Endothelial cell of hepatic sinusoid (primary cell): ENCODE measurements around the gene OR2A12.

Experiments
- in situ Hi-C: cut with HindIII; loops from 2 replicates; pipeline ENCODE4 v1.10.0; 2017; ENCODE audit warnings: low sequenced_read_pairs

Gene OR2A12

DNA sequence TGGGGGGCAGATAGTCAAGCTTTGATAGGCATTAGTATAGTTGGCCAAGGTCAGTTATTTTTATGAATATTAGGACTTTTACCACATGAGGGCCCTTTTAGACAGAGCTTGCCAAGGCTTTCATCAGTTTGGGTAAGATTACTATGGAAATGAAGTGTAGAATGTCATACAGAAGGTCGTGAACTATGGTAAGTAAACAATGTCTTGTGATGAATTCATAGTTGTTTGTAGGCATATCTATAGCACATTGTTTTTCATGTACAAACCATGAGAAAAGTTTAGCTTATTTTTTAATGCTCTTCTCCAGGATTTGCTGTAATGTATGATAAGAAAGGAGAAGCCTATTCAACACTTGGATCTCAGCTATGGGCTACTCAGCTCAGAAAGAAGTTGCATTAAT is 27.6 kb downstream of the OR2A12 start:
- in situ Hi-C loops = no loop called here

DNA sequence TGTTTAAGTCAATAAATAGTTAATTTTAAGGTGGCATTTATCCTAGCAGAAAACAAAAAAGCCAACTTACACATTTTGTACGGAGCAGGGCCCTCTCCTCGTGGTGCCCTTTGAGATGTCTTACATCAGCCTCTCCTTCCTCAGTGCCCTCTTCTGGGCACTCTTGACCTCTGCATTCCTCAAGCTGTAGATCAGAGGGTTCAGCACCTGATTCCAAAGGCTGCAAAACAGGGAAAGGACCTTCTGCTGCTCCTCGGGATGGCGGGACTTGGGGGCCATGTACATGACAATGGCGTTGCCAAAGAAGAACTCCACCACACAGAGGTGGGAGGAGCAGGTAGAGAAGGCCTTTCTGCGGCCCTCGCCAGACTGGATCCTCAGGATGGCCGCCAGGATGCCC is 32.3 kb downstream of the OR2A12 start:
- in situ Hi-C loops = no loop called here

DNA sequence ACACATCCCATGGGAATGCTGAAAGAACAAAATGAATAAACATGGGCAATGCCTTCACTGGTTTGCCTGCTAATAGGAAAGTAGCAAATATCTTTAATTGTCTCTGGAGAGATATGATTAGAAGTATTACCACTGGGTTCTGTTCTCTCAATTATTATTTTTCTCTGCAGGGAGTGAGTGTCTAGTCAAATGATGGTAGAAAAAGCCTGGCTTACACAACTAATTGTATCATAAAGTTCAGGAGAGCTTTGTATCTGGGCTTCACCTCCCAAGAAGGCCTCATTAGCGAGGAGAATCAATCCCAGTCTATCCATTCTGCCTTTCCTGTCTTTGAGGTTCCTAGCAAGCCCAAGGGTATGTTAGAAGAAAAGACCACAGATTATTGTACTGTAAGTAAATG is 36.8 kb downstream of the OR2A12 start, which contains the start of gene OR2A14:
TSS of gene OR2A14 (plus strand) at position 301 of the 400 bp plus-strand sequence. CDS start 5,937 bp downstream, outside the sequence.
- in situ Hi-C loops = no loop called here

DNA sequence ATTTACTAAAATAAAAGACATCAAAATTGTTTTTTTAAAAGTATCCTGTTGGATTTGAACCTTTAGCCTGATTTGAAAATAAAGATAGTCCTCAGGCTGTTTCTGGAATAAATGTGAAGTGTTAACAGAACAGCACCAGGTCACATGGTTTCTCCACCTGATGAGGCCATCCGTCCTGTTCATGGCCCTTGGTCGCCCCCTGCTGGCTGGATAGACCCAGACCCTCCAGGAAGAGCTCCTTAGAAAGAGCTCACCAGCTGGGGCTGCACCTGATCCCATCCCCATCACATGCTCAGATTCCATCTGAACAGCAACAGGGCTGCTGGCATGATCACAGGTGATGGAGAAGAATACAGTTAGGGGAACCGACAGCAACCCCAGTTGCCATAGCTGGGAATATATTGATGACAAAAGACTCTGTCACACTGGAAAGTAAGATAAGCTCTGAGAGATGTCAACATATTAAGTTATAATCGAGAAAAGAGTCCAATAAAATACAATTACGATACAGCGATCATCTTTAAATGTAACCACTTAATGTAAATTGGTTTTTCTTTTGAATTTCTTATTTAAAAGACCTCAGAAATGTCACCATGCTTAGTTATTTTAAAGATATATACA is 41.7 kb downstream of the OR2A12 start:
- in situ Hi-C loops = loop anchor here (5.0 kb wide), 1 partner anchor 81 kb away; the partner anchor contains the start of gene OR2A5

DNA sequence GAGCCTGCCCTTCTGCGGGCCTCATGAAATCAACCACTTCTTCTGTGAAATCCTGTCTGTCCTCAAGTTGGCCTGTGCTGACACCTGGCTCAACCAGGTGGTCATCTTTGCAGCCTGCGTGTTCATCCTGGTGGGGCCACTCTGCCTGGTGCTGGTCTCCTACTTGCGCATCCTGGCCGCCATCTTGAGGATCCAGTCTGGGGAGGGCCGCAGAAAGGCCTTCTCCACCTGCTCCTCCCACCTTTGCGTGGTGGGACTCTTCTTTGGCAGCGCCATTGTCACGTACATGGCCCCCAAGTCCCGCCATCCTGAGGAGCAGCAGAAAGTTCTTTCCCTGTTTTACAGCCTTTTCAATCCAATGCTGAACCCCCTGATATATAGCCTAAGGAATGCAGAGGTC is 43.5 kb downstream of the OR2A12 start:
- in situ Hi-C loops = loop anchor here (5.0 kb wide), 1 partner anchor 82 kb away; the partner anchor contains the start of gene OR2A5

DNA sequence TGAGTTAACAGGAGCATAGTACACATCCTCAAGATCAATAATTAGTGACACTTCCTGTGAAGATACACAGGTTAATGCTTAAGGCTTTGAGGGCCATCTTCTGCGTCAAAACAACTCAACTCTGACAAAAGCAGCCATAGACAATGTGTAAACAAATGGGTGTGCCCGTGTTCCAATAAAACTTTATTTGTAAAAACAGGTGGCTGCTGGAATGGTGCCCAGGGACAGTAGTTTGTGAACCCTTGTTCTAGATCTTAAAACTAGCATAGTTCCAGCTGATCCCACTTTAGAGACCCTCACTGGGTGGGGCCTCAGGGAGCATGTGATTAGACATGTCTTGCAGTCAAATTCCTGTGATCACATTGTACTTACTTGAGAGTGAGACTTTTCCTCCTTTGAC is 44.7 kb downstream of the OR2A12 start:
- in situ Hi-C loops = no loop called here

DNA sequence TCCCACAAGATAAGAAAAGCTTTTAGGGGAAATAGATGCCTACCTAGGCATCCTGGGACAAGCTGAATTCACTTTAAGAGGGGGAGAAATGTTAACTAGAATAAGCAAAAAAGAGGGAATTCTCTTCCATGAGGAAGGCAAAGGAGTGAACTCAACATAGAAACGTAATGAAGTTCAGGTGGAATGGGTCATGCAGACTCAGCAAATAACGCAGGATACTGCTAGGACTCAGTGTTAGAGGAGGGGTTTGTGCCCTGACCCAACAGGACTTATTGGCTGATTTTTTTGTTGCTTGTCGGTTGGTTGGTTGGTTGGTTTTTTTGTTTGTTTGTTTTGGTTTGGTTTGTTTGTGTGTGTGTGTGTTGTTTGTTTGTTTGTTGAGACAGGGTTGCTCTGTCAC is 46.2 kb downstream of the OR2A12 start:
- in situ Hi-C loops = no loop called here

DNA sequence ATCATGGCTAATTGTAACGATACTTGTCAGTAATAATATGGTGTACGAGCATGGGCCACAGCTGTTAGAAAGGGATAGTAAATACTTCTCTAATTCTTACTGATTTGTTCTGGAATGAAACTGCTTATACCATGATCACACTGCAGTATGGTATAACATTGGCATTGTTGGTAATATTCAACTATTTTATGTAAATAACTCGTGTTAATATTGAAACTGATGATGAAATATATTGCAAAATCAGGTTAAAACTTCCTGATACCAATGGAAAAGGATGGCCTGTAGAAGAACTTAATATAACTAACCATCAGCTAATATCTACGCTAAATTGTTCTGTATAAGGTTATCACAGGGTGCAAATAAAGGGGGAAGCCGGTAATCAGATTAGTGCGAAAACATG is 47.2 kb downstream of the OR2A12 start:
- in situ Hi-C loops = no loop called here

DNA sequence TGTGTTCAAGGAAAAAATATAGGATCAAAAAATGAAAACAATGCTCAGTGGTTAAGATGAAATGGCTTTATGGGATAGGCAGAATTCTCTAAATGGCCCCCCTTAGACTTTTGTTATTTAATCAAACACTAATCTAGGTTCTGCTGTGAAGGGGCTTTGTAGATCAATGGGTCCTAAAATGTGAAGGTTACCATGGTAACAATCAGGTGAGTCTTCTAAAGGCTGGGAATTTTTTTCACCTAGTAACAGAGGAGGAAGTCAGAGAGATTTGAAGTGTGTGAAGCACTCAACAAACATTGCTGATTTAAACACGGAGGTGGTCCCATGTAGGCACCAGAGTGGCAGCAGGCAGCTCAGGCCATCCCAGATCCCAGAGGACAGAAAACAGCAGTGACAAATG is 48.0 kb downstream of the OR2A12 start:
- in situ Hi-C loops = no loop called here

DNA sequence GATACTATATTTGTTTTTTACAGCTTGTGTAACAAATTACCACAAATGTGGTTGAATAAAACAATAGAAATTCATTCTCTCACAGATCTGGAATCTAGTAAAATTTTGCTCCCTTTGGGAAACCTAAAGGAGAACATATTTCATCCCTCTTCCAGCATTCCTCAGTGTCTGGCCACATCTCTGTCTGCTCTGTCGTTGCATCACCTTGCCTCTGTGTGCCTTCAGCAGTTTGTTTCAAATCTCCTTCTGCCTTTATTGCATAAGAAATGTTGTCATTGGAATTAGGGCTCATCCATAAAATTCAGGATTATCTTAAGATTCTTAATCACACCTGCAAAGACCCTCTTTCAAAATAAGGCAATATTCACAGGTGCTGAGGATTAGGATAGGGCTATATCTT is 51.4 kb downstream of the OR2A12 start:
- in situ Hi-C loops = no loop called here

DNA sequence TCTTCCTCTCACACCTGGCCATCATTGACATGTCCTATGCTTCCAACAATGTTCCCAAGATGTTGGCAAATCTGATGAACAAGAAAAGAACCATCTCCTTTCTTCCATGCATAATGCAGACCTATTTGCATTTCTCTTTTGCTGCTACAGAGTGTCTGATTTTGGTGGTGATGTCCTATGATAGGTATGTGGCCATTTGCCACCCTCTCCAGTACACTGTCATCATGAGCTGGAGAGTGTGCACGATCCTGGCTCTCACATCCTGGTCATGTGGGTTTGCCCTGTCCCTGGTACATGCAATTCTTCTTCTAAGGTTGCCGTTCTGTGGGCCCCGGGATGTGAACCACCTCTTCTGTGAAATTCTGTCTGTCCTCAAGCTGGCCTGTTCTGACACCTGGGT is 56.1 kb downstream of the OR2A12 start:
- in situ Hi-C loops = no loop called here

DNA sequence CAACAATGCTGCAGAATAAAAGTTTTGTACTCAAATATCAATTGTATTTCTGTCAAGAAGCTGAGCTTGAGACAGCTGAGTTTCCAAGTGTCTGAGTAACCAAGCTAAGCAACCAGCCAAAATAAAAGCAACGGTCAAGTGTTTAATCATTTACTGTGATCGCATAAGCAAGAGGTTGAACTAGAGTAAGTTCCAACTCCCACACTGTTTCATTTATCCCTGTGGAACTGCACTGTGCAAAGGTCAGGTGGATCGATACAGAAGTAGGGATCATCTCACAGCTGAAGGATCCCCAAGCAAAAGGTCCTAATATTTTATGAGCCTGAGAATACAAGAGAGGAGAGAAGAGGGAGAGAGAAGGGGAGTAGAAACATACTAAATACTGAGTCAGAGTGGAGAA is 58.3 kb downstream of the OR2A12 start:
- in situ Hi-C loops = no loop called here

DNA sequence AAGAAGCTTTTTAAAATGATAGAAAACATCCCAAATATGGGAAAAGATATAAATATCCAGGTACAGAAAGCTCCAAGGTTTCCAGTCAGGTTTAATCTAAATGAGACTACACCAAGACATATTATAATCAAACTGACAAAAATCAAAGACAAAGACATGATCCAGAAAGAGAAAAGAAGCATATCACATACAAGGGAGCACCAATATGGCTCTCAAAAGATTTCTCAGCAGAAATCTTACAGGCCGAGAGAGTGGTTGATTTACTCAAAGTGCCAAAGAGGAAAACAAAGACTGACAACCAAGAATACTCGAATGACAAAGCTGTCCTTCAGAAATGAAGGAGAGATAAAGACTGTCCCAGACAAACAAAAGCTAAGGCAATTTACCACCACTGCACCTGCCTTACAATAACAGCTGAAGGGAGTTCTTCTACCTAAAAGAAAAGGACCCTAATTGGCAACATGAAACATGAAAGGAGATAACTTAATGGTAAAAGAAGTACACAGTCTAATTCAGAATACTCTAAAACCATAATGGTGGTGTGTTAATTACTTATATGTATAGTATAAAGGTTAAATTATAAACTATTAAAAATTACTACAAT is 62.2 kb downstream of the OR2A12 start:
- in situ Hi-C loops = no loop called here
